HepG2 (cell line): ENCODE results near the gene CADM1. TPM values are rescaled to one million over a fixed set of nuclear protein-coding genes. Genes with fewer than 3 reads are reported as not detected.

Experiments
- ATAC-seq: fragments of 200-7000 bp; cut with Tn5 transposase; 3 replicates; pipeline ENCODE4 v1.9.1; 2020; ENCODE audit warnings: mild to moderate bottlenecking, moderate library complexity
- BruUV-seq: library from RNA; stranded (reverse); fragments of 400-500 nt; replicated peaks from 2 replicates; lab custom pipeline; 2021; lab: Mats Ljungman, UMichigan
- CTCF ChIA-PET: fragments of 300-600 bp; formaldehyde crosslinking; extraction: SDS; loops from one replicate; lab custom pipeline; 2021; ENCODE audit warnings: low total read pairs, inconsistent platforms, low intra/inter-chr PET ratio; lab: Yijun Ruan, JAX
- POLR2A ChIA-PET: fragments of 350-600 bp; sonication (Branson Sonifier 250); formaldehyde crosslinking; loops from one replicate; lab custom pipeline; 2020; ENCODE audit warnings: antibody characterized with exemption, inconsistent platforms; lab: Yijun Ruan, JAX
- DNase-seq: peaks from one replicate; pipeline ENCODE4 v3.0.0-alpha.2; 2015; ENCODE audit warnings: low spot score
- FAIRE-seq: peaks from 3 replicates; lab custom pipeline; 2011; peaks lifted over from hg19 to GRCh38; lab: Jason Lieb, UNC
- H2AFZ ChIP-seq: one replicate; pipeline ENCODE4 v1.6.1; 2011; ENCODE audit warnings: low read length, inconsistent platforms
- H3K27ac ChIP-seq: fragments of 300-600 bp; 3 replicates; pipeline ENCODE4 v1.8.0; 2011; ENCODE audit warnings: mixed run types, mild to moderate bottlenecking, mixed read lengths, low read length, inconsistent platforms; ENCODE audit not compliant: insufficient read depth; ENCODE audit errors: extremely low read length
- H3K27me3 ChIP-seq, 2 experiments: fragments of 200-600 bp in 1 of 2; 2 replicates in 1 of 2; 3 replicates in 1 of 2; pipeline versions ENCODE4 v1.6.0 to v1.8.0; 2011; ENCODE audit warnings: low read length in 2 of 2, mild to moderate bottlenecking in 2 of 2, moderate library complexity in 2 of 2, inconsistent platforms in 1 of 2; ENCODE audit not compliant: insufficient read depth in 2 of 2, control insufficient read depth in 1 of 2
- H3K36me3 ChIP-seq, 2 experiments: fragments of 200-600 bp in 1 of 2; replicated peaks in 1 of 2; 2 replicates in 1 of 2; 3 replicates in 1 of 2; pipeline versions ENCODE4 v1.5.1 to v1.8.0; 2011; ENCODE audit warnings: low read length in 2 of 2, inconsistent platforms in 1 of 2; ENCODE audit not compliant: insufficient read depth in 2 of 2, control insufficient read depth in 1 of 2
- H3K4me1 ChIP-seq: 2 replicates; pipeline ENCODE4 v1.5.1; 2012; ENCODE audit warnings: low read length, inconsistent platforms; ENCODE audit not compliant: insufficient read depth
- H3K4me2 ChIP-seq: 2 replicates; pipeline ENCODE4 v1.6.0; 2011; ENCODE audit warnings: low read depth, low read length, inconsistent platforms
- H3K4me3 ChIP-seq, 3 experiments: fragments of 200-600 bp in 1 of 3; sonication (generic), shearing (Covaris generic) in 1 of 3; replicated peaks in 1 of 3; 2 replicates each; pipeline ENCODE4 v1.5.1; 2011 to 2016; ENCODE audit warnings: low read length in 3 of 3, inconsistent platforms in 2 of 3, low read depth in 2 of 3, mild to moderate bottlenecking in 2 of 3, control low read depth in 1 of 3, mixed read lengths in 1 of 3; ENCODE audit not compliant: insufficient read depth in 1 of 3
- H3K79me2 ChIP-seq: one replicate; pipeline ENCODE4 v1.6.1; 2011; ENCODE audit warnings: low read length, inconsistent platforms; ENCODE audit not compliant: insufficient read depth
- H3K9ac ChIP-seq: 2 replicates; pipeline ENCODE4 v1.6.0; 2011; ENCODE audit warnings: mild to moderate bottlenecking, low read depth, low read length, inconsistent platforms; ENCODE audit not compliant: insufficient read depth
- H3K9me3 ChIP-seq: 2 replicates; pipeline ENCODE4 v1.5.1; 2012; ENCODE audit warnings: mild to moderate bottlenecking, low read length
- H4K20me1 ChIP-seq: 2 replicates; pipeline ENCODE4 v1.6.0; 2011; ENCODE audit warnings: inconsistent platforms, mild to moderate bottlenecking, low read length, moderate library complexity; ENCODE audit not compliant: insufficient read depth
- KDM2A ChIP-seq: sonication (generic); formaldehyde crosslinking; IDR thresholded peaks from 2 replicates; pipeline ENCODE4 v1.4.0; 2020; ENCODE audit warnings: low read depth, missing genetic modification reagents, borderline replicate concordance
- NR3C1 ChIP-seq: sonication (generic); formaldehyde crosslinking; IDR thresholded peaks from 2 replicates; pipeline ENCODE4 v1.4.0; 2020; ENCODE audit warnings: missing genetic modification reagents
- SOX5 ChIP-seq: IDR thresholded peaks from 2 replicates; pipeline ENCODE4 v1.6.1; 2016; ENCODE audit warnings: borderline replicate concordance
- ZNF629 ChIP-seq: sonication (generic); formaldehyde crosslinking; conservative IDR thresholded peaks from 2 replicates; pipeline ENCODE4 v1.5.0; 2020; ENCODE audit warnings: missing genetic modification reagents
- ZSCAN12 ChIP-seq: sonication (generic); formaldehyde crosslinking; IDR thresholded peaks from 2 replicates; pipeline ENCODE4 v1.9.0; 2021; ENCODE audit warnings: mild to moderate bottlenecking, missing genetic modification reagents
- WGBS: methylation state at CpG from one replicate; pipeline ENCODE4 v1.1.6; 2017; ENCODE audit warnings: low lambda C conversion rate; 5-methylcytosine and 5-hydroxymethylcytosine counted together
- in situ Hi-C: cut with HindIII; loops from 2 replicates; pipeline ENCODE4 v1.10.0; 2017; ENCODE audit warnings: low pct_unique_long_range_greater_than_20kb; ENCODE audit not compliant: extremely low pct_ligation_motif_present
- intact Hi-C: fragments of 100-400 bp; cut with micrococcal nuclease; formaldehyde crosslinking; loops from one replicate; pipeline ENCODE4 v1.10.0; 2022; ENCODE audit not compliant: unreplicated experiment
- polyA plus RNA-seq, 8 experiments: library from polyadenylated mRNA; depleted of rRNA in 3 of 8; stranded (reverse) in 7 of 8; unstranded in 1 of 8; fragments of >200 nt; fragmentation: Illumina TruSeq in 4 of 8; extraction: Trizol in 4 of 8; gene quantifications; 2 replicates each; pipeline versions ENCODE4 v1.2.1 to v1.2.3, GENCODE V29; 2011 to 2016; ENCODE audit warnings: low read depth in 4 of 8, missing spikeins in 1 of 8, mixed read lengths in 1 of 8; ENCODE audit not compliant: insufficient read depth in 1 of 8
- total RNA-seq, 5 experiments: library from RNA; depleted of rRNA; stranded (reverse); fragments of >200 nt; fragmentation: Illumina TruSeq; extraction: Trizol; gene quantifications; 2 replicates each; pipeline ENCODE4 v1.2.3, GENCODE V29; 2016; ENCODE audit warnings: low read depth in 1 of 5

Gene CADM1
- total and polyA plus RNA-seq, 2 of the 13 experiments (the other 11 are each of a cell fraction or from before 2014, with no cell fraction given): 71.3 to 122 TPM

GRCh38 chr11:115242982-115243381 is 261.2 kb downstream of the CADM1 start:
- CTCF ChIA-PET: no interaction called here
- FAIRE-seq (no peak), DNase-seq (no peak), ATAC-seq (no peak)
- Histone ChIP-seq H3K79me2 (no peaks in the 10 kb centered on the region), H3K27me3 (no peaks in the 10 kb centered on the region), H3K9me3 (no peaks in the 10 kb centered on the region), H3K4me2 (no peak overlapping the region), H3K4me3 (no peak overlapping the region), H2AFZ (no peak overlapping the region)
- WGBS: 86% methylated on average over 1 of the region's 1 CpG
- no TSS peak for BruUV-seq
- TF ChIP-seq KDM2A (CRISPR knock-in tag): no peak
- TF ChIP-seq, all 625 proteins: peak for 0
- H3K36me3 ChIP-seq: peaks cover 2 to 29% of the 10 kb centered on the region in 2 experiments
- no peak overlapping the region for H3K9ac ChIP-seq
- peaks cover 2% of the 10 kb centered on the region; the same call in 1 of the 2 replicates for H4K20me1 ChIP-seq
- POLR2A ChIA-PET: no interaction called here
- in situ Hi-C loops: no loop called here
- intact Hi-C loops: no loop called here
- H3K4me1 ChIP-seq: peaks cover 21% of the 10 kb centered on the region
- H3K27ac ChIP-seq: no peak overlapping the region

GRCh38 chr11:115241899-115242298 is 262.3 kb downstream of the CADM1 start:
- H3K4me3 ChIP-seq: no peak overlapping the region
- TF ChIP-seq ZNF629 (CRISPR knock-in tag) (no peak), ZSCAN12 (CRISPR knock-in tag) (no peak), NR3C1 (CRISPR knock-in tag) (no peak), SOX5 (CRISPR knock-in tag) (no peak)
- WGBS: 96% methylated on average over 4 of the region's 4 CpGs
- POLR2A ChIA-PET: no interaction called here
- H3K4me2 ChIP-seq: no peak overlapping the region
- H3K27ac ChIP-seq: no peak overlapping the region
- CTCF ChIA-PET: no interaction called here
- FAIRE-seq (no peak), ATAC-seq (no peak), DNase-seq (no peak)
- intact Hi-C loops: no loop called here
- no TSS peak for BruUV-seq
- H3K9ac ChIP-seq: no peak overlapping the region
- no peaks in the 10 kb centered on the region; the same call in 1 of the 2 replicates for H4K20me1 ChIP-seq
- no peaks in the 10 kb centered on the region for H3K27me3 ChIP-seq
- no peaks in the 10 kb centered on the region for H3K79me2 ChIP-seq
- in situ Hi-C loops: no loop called here
- no peaks in the 10 kb centered on the region for H3K9me3 ChIP-seq
- H3K36me3 ChIP-seq: peaks cover 5 to 30% of the 10 kb centered on the region in 2 experiments
- no peak overlapping the region for H2AFZ ChIP-seq
- peaks cover 10% of the 10 kb centered on the region for H3K4me1 ChIP-seq
